Neutrophil (primary cell): ENCODE data around the gene RPP14.
"Not testable (repeated sequence)": the region's sequence is repeated elsewhere in the genome, so short reads cannot be mapped to it uniquely, and the experiment has no call there.

Experiments
- H3K27ac ChIP-seq: fragments of 200-600 bp; sonication (generic); 2 replicates; pipeline ENCODE4 v1.5.1; 2016; ENCODE audit warnings: mild to moderate bottlenecking, moderate library complexity
- H3K27me3 ChIP-seq: fragments of 200-600 bp; sonication (generic); 2 replicates; pipeline ENCODE4 v1.6.0; 2016; ENCODE audit warnings: mild to moderate bottlenecking
- H3K36me3 ChIP-seq: fragments of 200-600 bp; sonication (generic); 2 replicates; pipeline ENCODE4 v1.5.1; 2017
- H3K4me1 ChIP-seq, 2 experiments: fragments of 200-600 bp in 1 of 2; sonication (generic) in 1 of 2; 1 replicate in 1 of 2; 2 replicates in 1 of 2; pipeline versions ENCODE4 v1.5.1 to v1.6.1; 2013 to 2016; ENCODE audit warnings: low read depth in 1 of 2, low read length in 1 of 2, mild to moderate bottlenecking in 1 of 2, moderate library complexity in 1 of 2; ENCODE audit not compliant: control insufficient read depth in 1 of 2, insufficient read depth in 1 of 2
- H3K4me3 ChIP-seq, 2 experiments: fragments of 200-600 bp in 1 of 2; sonication (generic) in 1 of 2; 1 replicate in 1 of 2; 2 replicates in 1 of 2; pipeline ENCODE4 v1.5.1; 2013 to 2016; ENCODE audit warnings: low read depth in 1 of 2, low read length in 1 of 2, mild to moderate bottlenecking in 1 of 2, moderate library complexity in 1 of 2
- H3K9me3 ChIP-seq: fragments of 200-600 bp; sonication (generic); 2 replicates; pipeline ENCODE4 v1.5.1; 2016
- TF ChIP-seq, protein P1 (sequence below): fragments of 200-600 bp; sonication (generic); IDR thresholded peaks from 2 replicates; pipeline ENCODE4 v1.5.1; 2016; ENCODE audit warnings: antibody characterized with exemption

The RPP14 gene

DNA sequence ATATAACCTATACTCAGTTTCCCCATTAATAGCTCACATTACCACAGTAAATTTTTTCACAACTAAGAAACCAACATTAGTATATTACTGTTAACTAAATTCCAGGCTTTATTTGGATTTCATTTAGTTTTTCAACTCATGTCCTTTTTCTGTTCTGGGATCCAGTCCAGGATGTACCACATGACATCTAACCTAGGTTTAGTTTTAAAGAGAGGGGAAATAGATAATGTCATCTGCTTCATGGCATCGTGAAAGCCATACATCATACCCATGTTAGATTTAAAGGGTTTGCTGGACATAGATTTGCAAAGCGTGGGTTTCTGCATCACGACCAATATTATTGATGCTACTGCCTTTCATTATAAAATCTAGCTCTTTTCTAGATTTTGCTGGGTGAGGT is 33.2 kb upstream of the RPP14 start:
- Histone ChIP-seq H3K4me3 (no peak overlapping the region), H3K27me3 (no peaks in the 10 kb centered on the region), H3K4me1 (peaks cover 6 to 13% of the 10 kb centered on the region in 2 experiments), H3K9me3 (no peaks in the 10 kb centered on the region), H3K27ac (no peak overlapping the region), H3K36me3 (no peaks in the 10 kb centered on the region)
- TF ChIP-seq, protein P1, sequence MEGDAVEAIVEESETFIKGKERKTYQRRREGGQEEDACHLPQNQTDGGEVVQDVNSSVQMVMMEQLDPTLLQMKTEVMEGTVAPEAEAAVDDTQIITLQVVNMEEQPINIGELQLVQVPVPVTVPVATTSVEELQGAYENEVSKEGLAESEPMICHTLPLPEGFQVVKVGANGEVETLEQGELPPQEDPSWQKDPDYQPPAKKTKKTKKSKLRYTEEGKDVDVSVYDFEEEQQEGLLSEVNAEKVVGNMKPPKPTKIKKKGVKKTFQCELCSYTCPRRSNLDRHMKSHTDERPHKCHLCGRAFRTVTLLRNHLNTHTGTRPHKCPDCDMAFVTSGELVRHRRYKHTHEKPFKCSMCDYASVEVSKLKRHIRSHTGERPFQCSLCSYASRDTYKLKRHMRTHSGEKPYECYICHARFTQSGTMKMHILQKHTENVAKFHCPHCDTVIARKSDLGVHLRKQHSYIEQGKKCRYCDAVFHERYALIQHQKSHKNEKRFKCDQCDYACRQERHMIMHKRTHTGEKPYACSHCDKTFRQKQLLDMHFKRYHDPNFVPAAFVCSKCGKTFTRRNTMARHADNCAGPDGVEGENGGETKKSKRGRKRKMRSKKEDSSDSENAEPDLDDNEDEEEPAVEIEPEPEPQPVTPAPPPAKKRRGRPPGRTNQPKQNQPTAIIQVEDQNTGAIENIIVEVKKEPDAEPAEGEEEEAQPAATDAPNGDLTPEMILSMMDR = no peak

- H3K4me3 ChIP-seq, H3K36me3 ChIP-seq, H3K9me3 ChIP-seq, H3K27ac ChIP-seq, H3K27me3 ChIP-seq: not testable (repeated sequence)
- H3K4me1 ChIP-seq = peaks cover 6 to 13% of the 10 kb centered on the region in 2 experiments
These were observed 32.7 kb upstream of the RPP14 start for GRCh38 chr3:58273362-58273761.

GRCh38 chr3:58274027-58274614 is 31.9 kb upstream of the RPP14 start:
- TF ChIP-seq, protein P1 = no peak
- H3K4me1 ChIP-seq = peaks cover 6 to 13% of the 10 kb centered on the region in 2 experiments
- H3K9me3 ChIP-seq = no peaks in the 10 kb centered on the region
- no peaks in the 10 kb centered on the region for H3K36me3 ChIP-seq
- no peak overlapping the region for H3K4me3 ChIP-seq
- H3K27me3 ChIP-seq = no peaks in the 10 kb centered on the region
- peak overlapping the region; percentile 63 for H3K27ac ChIP-seq

DNA sequence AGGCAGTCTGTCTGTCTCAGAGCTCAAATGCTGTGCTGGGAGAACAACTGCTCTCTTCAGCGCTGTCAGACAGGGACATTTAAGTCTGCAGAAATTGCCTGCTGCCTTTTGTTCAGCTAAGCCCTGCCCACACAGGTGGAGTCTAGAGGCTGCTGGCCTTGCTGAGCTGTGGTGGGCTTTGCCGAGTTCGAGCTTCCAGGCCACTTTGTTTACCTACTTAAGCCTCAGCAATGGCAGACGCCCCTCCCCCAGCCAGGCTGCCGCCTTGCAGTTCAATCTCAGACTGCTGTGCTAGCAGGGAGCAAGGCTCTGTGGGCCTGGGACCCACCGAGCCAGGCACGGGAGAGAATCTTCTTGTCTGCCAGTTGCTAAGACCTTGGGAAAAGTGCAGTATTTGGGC is 25.0 kb upstream of the RPP14 start:
- H3K36me3 ChIP-seq = no peaks in the 10 kb centered on the region
- H3K4me1 ChIP-seq = no peaks in the 10 kb centered on the region
- no peak overlapping the region for H3K4me3 ChIP-seq
- TF ChIP-seq, protein P1 = no peak
- no peaks in the 10 kb centered on the region for H3K27me3 ChIP-seq
- H3K27ac ChIP-seq = no peak overlapping the region
- H3K9me3 ChIP-seq = no peaks in the 10 kb centered on the region

GRCh38 chr3:58285334-58285733 is 20.7 kb upstream of the RPP14 start:
- Histone ChIP-seq H3K36me3 (no peaks in the 10 kb centered on the region), H3K4me1 (no peaks in the 10 kb centered on the region), H3K4me3 (no peak overlapping the region), H3K9me3 (no peaks in the 10 kb centered on the region), H3K27me3 (no peaks in the 10 kb centered on the region), H3K27ac (no peak overlapping the region)
- TF ChIP-seq, protein P1 = no peak

DNA sequence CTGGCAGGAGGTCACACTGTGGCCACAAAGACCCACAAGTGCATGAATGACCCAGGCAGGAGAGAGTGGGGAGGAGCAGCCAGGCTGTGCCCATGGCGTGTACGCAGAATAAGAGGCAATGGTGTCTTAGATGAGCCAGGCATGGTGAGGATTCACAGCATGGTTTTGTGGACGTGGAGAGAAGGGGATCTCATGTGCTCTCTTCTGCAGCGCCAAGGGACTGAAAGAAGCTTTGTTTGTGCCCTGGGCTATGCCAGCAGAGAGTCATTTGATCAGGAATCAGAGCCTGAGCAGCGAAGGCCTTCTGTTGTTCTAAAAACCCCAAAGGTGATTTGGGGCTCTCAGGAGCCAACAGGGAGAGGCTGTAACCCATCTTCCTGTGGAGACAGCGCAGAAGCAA is 18.7 kb upstream of the RPP14 start:
- no peak overlapping the region for H3K27ac ChIP-seq
- no peak overlapping the region for H3K4me3 ChIP-seq
- TF ChIP-seq, protein P1 = no peak
- no peaks in the 10 kb centered on the region for H3K36me3 ChIP-seq
- H3K4me1 ChIP-seq = no peaks in the 10 kb centered on the region
- H3K9me3 ChIP-seq = no peaks in the 10 kb centered on the region
- no peaks in the 10 kb centered on the region for H3K27me3 ChIP-seq
